ENCODE measurements around the gene TTL.
"Not testable (repeated sequence)": the region's sequence is repeated elsewhere in the genome, so short reads cannot be mapped to it uniquely, and the experiment has no call there.

The TTL gene

DNA sequence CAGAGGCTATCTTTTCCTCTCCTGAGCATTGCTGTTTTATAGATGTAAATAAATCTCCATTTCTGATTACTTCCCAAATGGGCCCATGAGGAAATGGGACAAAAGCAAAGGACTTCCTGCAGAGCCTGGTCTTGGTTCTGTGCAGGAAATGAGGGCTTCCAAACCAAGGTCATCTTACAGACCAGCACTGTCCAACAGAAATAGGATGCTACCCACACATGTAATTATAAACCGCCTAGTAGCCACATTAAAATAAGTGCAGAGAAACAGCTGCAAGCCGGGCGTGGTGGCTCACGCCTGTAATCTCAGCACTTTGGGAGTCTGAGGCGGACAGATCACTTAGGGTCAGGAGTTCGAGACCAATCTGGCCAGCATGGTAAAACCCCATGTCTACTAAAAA, 6.2 kb downstream of the TTL start:
- Histone ChIP-seq H3K9me3 (ENCODE audit: control insufficient read depth, low read length) (no peaks in the 10 kb centered on the region), H3K36me3 (ENCODE audit: control insufficient read depth, insufficient read depth, low read length) (peaks cover 12% of the 10 kb centered on the region), H3K27ac (ENCODE audit: insufficient read depth, low read depth, low read length, poor library complexity, severe bottlenecking) (no peak overlapping the region), H3K27me3 (ENCODE audit: control insufficient read depth, insufficient read depth, low read length, poor library complexity, severe bottlenecking) (no peaks in the 10 kb centered on the region), H3K4me3 (ENCODE audit: insufficient read depth, low read depth, low read length) (no peak overlapping the region), H3K4me1 (ENCODE audit: control insufficient read depth, insufficient read depth, low read length) (peaks cover 5% of the 10 kb centered on the region)
- 92 to 94% methylated on average over 6 of the region's 6 CpGs for WGBS, 2 experiments

DNA sequence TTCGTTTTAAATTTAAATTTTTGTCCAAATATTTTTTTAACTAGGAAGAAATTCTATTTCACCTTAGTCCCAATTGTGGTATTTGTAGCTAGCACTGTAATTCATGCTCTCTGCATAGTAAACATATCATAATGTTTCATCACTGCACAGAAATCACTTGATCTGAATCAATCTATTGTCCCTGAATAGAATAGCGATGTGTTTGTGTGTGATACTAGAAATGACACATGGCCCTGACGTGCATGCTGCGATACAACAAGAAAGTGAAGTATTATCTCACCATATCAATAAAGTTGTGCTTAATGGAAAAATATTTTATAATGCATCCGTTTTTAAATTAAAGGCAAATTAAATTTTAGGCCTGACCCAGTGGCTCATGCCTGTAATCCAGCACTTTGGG, 10.0 kb downstream of the TTL start:
- WGBS, 2 experiments, result 90 to 100% methylated on average over 2 to 5 of the region's 5 CpGs
- Histone ChIP-seq H3K4me1 (ENCODE audit: control insufficient read depth, insufficient read depth, low read length) (no peaks in the 10 kb centered on the region), H3K36me3 (ENCODE audit: control insufficient read depth, insufficient read depth, low read length) (peaks cover 6% of the 10 kb centered on the region)

DNA sequence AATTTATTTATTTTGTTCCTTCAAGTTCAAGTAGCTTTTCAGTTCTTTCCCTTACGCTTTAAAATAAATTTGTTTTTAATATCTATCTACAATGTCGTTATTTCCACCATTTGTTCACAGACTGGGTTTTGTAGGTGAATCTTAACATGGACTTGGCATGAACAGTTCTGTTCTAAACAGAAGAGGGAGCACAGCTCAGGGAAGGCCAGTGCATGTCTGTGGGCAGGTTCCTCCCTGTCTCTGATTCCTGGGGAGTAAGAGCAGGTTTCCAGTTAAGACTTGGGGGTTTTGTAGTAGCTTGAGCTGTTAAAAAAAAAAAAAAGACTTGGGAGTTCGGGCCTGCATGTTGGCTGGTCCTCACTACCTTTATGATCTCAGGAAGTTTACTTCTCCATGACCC, 11.1 kb downstream of the TTL start:
- WGBS, 2 experiments, result 81 to 86% methylated on average over 2 to 3 of the region's 3 CpGs
- Histone ChIP-seq H3K9me3 (ENCODE audit: control insufficient read depth, low read length) (no peaks in the 10 kb centered on the region), H3K27me3 (ENCODE audit: control insufficient read depth, insufficient read depth, low read length, poor library complexity, severe bottlenecking) (no peaks in the 10 kb centered on the region), H3K4me3 (ENCODE audit: insufficient read depth, low read depth, low read length) (no peak overlapping the region), H3K27ac (ENCODE audit: insufficient read depth, low read depth, low read length, poor library complexity, severe bottlenecking) (no peak overlapping the region), H3K4me1 (ENCODE audit: control insufficient read depth, insufficient read depth, low read length) (no peaks in the 10 kb centered on the region), H3K36me3 (ENCODE audit: control insufficient read depth, insufficient read depth, low read length) (peaks cover 5% of the 10 kb centered on the region)

More for the DNA sequence above, 10.0 kb downstream of the TTL start:
- Histone ChIP-seq H3K27me3 (ENCODE audit: control insufficient read depth, insufficient read depth, low read length, poor library complexity, severe bottlenecking) (no peaks in the 10 kb centered on the region), H3K4me3 (ENCODE audit: insufficient read depth, low read depth, low read length) (no peak overlapping the region), H3K9me3 (ENCODE audit: control insufficient read depth, low read length) (no peaks in the 10 kb centered on the region), H3K27ac (ENCODE audit: insufficient read depth, low read depth, low read length, poor library complexity, severe bottlenecking) (no peak overlapping the region)

DNA sequence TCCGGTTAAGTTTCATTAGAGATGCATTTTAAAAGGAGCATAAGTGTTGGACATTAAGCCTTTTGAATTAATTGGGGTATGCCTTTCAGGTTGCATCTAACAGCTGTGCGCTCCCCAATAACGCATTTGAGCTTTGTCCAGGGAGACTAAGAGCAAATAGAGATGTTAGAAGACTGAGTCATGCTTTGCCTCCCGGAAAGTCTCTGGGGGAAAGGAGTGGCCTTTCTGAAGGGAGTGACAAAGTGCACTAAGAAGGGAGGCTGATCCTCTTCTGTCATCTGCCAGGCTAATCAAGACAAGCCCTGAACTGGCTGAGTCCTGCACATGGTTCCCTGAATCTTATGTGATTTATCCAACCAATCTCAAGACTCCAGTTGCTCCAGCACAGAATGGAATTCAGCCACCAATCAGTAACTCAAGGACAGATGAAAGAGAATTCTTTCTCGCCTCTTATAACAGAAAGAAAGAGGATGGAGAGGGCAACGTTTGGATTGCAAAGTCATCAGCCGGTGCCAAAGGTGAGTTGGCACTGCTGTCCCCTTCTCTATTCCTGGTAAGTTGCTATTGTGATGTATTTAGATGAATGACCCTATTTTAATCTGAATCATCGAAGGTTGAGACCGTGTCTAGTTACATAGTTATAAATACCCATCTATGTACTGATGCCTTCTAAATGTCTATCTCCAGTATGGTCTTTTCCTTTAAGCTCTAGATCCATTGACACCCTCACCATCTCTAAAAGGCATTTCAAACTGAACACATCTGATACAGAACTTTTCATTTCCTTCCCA, 12.1 kb downstream of the TTL start:
- H3K4me1 ChIP-seq (ENCODE audit: control insufficient read depth, insufficient read depth, low read length), result no peaks in the 10 kb centered on the region
- WGBS, 2 experiments, result 93 to 94% methylated on average over 9 of the region's 9 CpGs
- no peak overlapping the region for H3K27ac ChIP-seq (ENCODE audit: insufficient read depth, low read depth, low read length, poor library complexity, severe bottlenecking)

DNA sequence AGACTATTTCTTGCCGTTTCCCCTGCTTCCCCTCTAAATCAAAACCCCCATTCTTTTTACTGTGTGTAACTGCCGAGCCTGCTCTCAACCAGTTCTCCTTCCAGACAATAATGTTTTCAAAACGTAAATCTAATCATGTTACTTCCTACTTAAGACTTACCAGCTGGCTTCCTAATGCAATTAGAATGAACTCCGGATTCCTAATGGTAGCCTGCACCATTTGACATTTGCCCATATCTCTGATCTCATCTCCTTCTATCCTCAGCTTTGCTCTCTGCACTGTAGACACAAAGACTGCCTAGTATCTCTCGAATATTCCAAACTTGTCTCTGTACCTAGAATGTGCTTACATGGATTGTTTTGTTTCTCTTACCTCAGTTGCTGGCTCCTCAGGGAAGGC, 12.9 kb downstream of the TTL start:
- no peaks in the 10 kb centered on the region for H3K4me1 ChIP-seq (ENCODE audit: control insufficient read depth, insufficient read depth, low read length)
- 93% methylated on average over 5 of the region's 5 CpGs for WGBS, 2 experiments
- no peaks in the 10 kb centered on the region for H3K9me3 ChIP-seq (ENCODE audit: control insufficient read depth, low read length)
- no peak overlapping the region for H3K27ac ChIP-seq (ENCODE audit: insufficient read depth, low read depth, low read length, poor library complexity, severe bottlenecking)
- H3K4me3 ChIP-seq (ENCODE audit: insufficient read depth, low read depth, low read length), result no peak overlapping the region
- no peaks in the 10 kb centered on the region for H3K27me3 ChIP-seq (ENCODE audit: control insufficient read depth, insufficient read depth, low read length, poor library complexity, severe bottlenecking)
- H3K36me3 ChIP-seq (ENCODE audit: control insufficient read depth, insufficient read depth, low read length), result peaks cover 5% of the 10 kb centered on the region

More for the DNA sequence above, 12.1 kb downstream of the TTL start:
- H3K27me3 ChIP-seq (ENCODE audit: control insufficient read depth, insufficient read depth, low read length, poor library complexity, severe bottlenecking), result no peaks in the 10 kb centered on the region
- H3K36me3 ChIP-seq (ENCODE audit: control insufficient read depth, insufficient read depth, low read length), result peaks cover 5% of the 10 kb centered on the region
- no peak overlapping the region for H3K4me3 ChIP-seq (ENCODE audit: insufficient read depth, low read depth, low read length)
- H3K9me3 ChIP-seq (ENCODE audit: control insufficient read depth, low read length), result no peaks in the 10 kb centered on the region

DNA sequence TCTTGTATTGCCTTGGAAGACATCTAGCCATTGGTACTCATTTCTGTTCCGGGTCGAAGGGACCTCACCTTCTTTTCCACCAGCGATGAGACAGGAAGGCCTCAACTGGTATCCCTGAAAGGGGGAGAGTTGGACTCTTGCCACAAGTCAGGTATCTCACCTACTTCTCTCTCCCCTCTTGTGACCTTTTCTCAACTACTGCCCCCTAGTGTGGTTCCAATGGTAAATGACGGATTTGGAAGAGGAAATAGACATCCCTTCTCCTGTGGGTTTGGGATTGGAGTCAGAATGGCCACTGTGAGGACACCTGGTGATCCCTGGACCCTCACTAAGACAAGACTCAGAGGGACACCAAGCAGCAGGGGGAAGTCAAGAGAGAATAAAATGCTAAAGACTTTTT, 13.9 kb downstream of the TTL start:
- not testable (repeated sequence) for H3K27me3 ChIP-seq (ENCODE audit: control insufficient read depth, insufficient read depth, low read length, poor library complexity, severe bottlenecking); H3K4me1 ChIP-seq (ENCODE audit: control insufficient read depth, insufficient read depth, low read length); H3K4me3 ChIP-seq (ENCODE audit: insufficient read depth, low read depth, low read length); H3K9me3 ChIP-seq (ENCODE audit: control insufficient read depth, low read length); H3K36me3 ChIP-seq (ENCODE audit: control insufficient read depth, insufficient read depth, low read length); H3K27ac ChIP-seq (ENCODE audit: insufficient read depth, low read depth, low read length, poor library complexity, severe bottlenecking)
- 96% methylated on average over 4 of the region's 4 CpGs for WGBS, 2 experiments

DNA sequence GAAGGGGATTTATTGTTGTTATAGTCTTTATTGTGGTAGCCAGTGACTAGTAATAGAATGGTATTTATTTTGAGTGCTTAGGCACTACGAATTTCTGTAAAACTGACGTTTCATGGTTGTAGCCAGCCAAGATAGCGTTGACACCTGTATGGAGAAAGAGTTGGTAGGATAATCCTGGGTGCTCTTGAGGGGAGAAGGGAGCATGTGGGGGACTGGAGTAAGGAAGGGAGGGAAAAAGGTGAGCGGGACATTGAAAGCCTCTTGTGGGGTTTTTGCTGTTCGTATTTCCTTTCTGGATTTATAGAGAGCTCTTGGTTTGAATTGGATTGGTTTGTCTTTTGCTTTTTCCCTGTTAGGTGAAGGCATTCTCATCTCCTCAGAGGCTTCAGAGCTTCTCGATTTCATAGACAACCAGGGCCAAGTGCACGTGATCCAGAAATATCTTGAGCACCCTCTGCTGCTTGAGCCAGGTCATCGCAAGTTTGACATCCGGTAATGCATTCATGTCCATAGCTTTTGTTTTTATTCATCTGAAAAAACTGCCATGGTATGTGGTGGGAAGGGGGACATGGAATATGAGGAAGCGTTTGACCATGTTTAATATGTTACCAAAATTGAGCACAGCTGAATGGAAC, 19.0 kb downstream of the TTL start:
- H3K4me1 ChIP-seq (ENCODE audit: control insufficient read depth, insufficient read depth, low read length); H3K9me3 ChIP-seq (ENCODE audit: control insufficient read depth, low read length); H3K27me3 ChIP-seq (ENCODE audit: control insufficient read depth, insufficient read depth, low read length, poor library complexity, severe bottlenecking); H3K27ac ChIP-seq (ENCODE audit: insufficient read depth, low read depth, low read length, poor library complexity, severe bottlenecking); H3K4me3 ChIP-seq (ENCODE audit: insufficient read depth, low read depth, low read length): not testable (repeated sequence)
- WGBS, 2 experiments, result 86 to 88% methylated on average over 6 to 8 of the region's 10 CpGs
- peaks cover 14% of the 10 kb centered on the region for H3K36me3 ChIP-seq (ENCODE audit: control insufficient read depth, insufficient read depth, low read length)

DNA sequence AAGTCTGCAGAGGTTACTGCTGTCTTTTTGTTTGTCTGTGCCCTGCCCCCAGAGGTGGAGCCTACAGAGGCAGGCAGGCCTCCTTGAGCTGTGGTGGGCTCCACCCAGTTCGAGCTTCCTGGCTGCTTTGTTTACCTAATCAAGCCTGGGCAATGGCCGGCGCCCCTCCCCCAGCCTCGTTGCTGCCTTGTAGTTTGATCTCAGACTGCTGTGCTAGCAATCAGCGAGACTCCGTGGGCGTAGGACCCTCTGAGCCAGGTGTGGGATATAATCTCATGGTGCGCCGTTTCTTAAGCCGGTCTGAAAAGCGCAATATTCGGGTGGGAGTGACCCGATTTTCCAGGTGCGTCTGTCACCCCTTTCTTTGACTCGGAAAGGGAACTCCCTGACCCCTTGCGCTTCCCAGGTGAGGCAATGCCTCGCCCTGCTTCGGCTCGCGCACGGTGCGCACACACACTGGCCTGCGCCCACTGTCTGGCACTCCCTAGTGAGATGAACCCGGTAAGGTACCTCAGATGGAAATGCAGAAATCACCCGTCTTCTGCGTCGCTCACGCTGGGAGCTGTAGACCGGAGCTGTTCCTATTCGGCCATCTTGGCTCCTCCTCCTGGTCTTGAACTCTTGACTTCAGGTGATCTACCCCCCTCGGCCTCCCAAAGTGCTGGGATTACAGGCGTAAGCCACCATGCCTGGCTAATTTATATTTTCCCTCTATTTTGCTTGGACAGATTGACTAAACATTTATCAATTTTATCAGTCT, 27.5 kb downstream of the TTL start:
- not testable (repeated sequence) for H3K4me3 ChIP-seq (ENCODE audit: insufficient read depth, low read depth, low read length); H3K4me1 ChIP-seq (ENCODE audit: control insufficient read depth, insufficient read depth, low read length)
- WGBS, 2 experiments, result 71 to 73% methylated on average over 23 to 25 of the region's 32 CpGs

DNA sequence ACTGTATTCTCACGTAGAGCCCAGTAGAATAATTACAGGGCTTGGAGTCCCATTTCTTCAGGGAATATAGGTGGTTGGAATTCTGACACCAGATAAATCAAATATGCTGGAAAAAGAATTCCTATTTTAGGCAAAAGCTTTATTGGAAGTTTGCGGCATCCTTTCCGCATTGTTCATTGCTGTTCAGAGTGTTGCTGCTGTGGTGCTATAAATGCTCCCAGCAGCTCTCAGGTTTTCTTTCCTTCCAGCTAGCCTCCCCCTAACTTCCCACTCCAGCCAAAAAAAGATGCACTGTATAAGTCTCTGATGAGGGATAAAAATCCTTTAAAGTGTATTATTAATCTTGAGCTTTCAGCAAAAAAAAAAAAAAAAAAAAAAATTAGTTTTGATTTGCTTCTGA, 34.8 kb downstream of the TTL start:
- 100% methylated on average over 3 of the region's 3 CpGs for WGBS, 2 experiments
- H3K4me3 ChIP-seq (ENCODE audit: insufficient read depth, low read depth, low read length), result no peak overlapping the region
- H3K4me1 ChIP-seq (ENCODE audit: control insufficient read depth, insufficient read depth, low read length), result no peaks in the 10 kb centered on the region
- H3K9me3 ChIP-seq (ENCODE audit: control insufficient read depth, low read length), result no peaks in the 10 kb centered on the region
- H3K36me3 ChIP-seq (ENCODE audit: control insufficient read depth, insufficient read depth, low read length), result peaks cover 25% of the 10 kb centered on the region
- H3K27me3 ChIP-seq (ENCODE audit: control insufficient read depth, insufficient read depth, low read length, poor library complexity, severe bottlenecking), result no peaks in the 10 kb centered on the region
- H3K27ac ChIP-seq (ENCODE audit: insufficient read depth, low read depth, low read length, poor library complexity, severe bottlenecking), result no peak overlapping the region

More for the DNA sequence above, 27.5 kb downstream of the TTL start:
- H3K27me3 ChIP-seq (ENCODE audit: control insufficient read depth, insufficient read depth, low read length, poor library complexity, severe bottlenecking); H3K9me3 ChIP-seq (ENCODE audit: control insufficient read depth, low read length); H3K36me3 ChIP-seq (ENCODE audit: control insufficient read depth, insufficient read depth, low read length); H3K27ac ChIP-seq (ENCODE audit: insufficient read depth, low read depth, low read length, poor library complexity, severe bottlenecking): not testable (repeated sequence)

DNA sequence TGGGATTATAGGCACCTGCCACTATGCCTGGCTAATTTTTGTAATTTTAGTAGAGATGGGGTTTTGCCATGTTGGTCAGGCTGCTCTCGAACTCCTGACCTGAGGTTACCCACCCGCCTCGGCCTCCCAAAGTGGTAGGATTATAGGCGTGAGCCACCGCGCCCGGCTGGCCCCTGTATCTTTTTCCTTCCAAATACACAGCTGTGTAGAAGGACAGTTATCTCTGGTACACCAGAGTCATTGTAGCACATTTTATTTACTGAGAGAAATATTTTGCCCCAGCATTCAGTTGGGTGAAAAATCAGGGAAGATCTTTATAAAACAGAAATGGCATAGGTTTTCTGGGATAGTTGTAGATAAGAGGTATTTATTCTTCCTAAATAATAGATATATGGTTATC, 36.9 kb downstream of the TTL start:
- Histone ChIP-seq H3K27ac (ENCODE audit: insufficient read depth, low read depth, low read length, poor library complexity, severe bottlenecking) (no peak overlapping the region), H3K4me3 (ENCODE audit: insufficient read depth, low read depth, low read length) (no peak overlapping the region), H3K4me1 (ENCODE audit: control insufficient read depth, insufficient read depth, low read length) (no peaks in the 10 kb centered on the region), H3K27me3 (ENCODE audit: control insufficient read depth, insufficient read depth, low read length, poor library complexity, severe bottlenecking) (no peaks in the 10 kb centered on the region), H3K36me3 (ENCODE audit: control insufficient read depth, insufficient read depth, low read length) (peaks cover 34% of the 10 kb centered on the region), H3K9me3 (ENCODE audit: control insufficient read depth, low read length) (no peaks in the 10 kb centered on the region)
- WGBS, 2 experiments, result 93% methylated on average over 7 of the region's 7 CpGs

All from ectodermal cell (in vitro differentiated cells).